Stimulated activated CD8-positive, alpha-beta memory T cell treated with anti-CD3 and anti-CD28 coated beads, Interleukin-2, amount 100 ng/mL, for 1 hour (primary cell): Measurements from ENCODE around the gene NPLOC4.
"Not testable (repeated sequence)": the region's sequence is repeated elsewhere in the genome, so short reads cannot be mapped to it uniquely, and the experiment has no call there.

Source experiments
- DNase-seq, 2 donors: peaks; one replicate each; pipeline ENCODE4 v3.0.0-alpha.2; 2020; ENCODE audit warnings: low read depth in 2 of 2

Gene NPLOC4

DNA sequence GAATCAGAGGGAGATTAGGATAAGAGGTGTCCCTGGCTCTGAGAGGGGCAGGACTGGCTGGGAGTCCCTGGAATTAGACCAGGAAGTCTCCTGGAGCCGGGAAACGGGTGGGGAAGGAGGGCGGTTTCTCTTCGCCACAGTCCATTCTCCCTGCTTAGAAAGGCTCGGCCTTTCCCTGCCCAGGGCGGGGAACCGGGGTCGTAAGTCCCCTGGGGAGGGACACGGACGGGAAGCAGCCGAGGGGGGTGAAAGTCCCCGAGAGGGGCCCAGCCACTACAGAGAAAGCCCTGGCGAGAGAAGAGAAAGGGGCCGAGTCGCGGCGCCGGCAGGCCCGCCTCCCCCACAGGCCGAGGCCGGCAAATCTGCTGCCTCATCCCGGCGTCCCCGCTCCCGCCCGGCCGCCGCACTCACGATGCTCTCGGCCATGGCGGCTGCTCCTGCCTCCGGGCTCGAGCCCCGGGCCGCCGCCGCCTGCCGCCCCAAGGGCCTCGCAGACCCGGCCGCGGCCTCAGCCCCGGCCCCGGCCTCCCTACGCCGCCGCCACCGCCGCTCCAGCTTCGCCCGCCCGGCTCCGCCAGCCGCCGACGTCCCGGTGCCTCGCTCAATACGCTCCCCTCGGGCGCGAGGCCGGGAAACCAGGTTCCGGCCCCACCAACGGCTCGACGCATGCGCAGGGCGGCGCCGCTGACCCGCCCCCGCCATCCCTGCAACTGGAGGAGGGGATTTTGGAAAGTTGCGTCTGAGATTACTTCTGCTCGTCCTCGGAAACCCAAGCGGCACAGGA, at the start of gene NPLOC4, which contains the start of gene TSPAN10:
Gene NPLOC4 (minus strand): TSS at position 608 of the 784 bp plus-strand sequence. CDS start 182 bp downstream, at position 426.
Gene TSPAN10 (plus strand): TSS at position 692 of the 784 bp plus-strand sequence. CDS start 5,217 bp downstream, outside the sequence.
- DNase-seq: peak; percentile 71 to 77

DNA sequence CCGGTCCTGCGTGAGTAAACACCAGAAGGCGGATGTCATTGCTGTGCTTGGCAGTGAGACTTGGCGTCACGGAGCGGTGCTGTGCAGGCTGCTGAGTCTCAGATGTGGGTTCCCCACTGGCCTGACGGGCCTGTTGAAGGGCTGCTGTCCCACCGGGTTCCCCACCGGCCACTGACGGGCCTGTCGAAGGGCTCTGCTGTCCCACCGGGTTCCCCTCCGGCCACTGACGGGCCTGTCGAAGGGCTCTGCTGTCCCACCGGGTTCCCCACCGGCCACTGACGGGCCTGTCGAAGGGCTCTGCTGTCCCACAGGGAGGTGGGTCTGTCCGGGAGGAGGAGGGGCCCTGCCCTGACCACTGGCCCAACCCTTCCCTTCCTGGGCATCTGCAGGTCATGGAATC, 49.7 kb upstream of the NPLOC4 start:
- DNase-seq: no peak

DNA sequence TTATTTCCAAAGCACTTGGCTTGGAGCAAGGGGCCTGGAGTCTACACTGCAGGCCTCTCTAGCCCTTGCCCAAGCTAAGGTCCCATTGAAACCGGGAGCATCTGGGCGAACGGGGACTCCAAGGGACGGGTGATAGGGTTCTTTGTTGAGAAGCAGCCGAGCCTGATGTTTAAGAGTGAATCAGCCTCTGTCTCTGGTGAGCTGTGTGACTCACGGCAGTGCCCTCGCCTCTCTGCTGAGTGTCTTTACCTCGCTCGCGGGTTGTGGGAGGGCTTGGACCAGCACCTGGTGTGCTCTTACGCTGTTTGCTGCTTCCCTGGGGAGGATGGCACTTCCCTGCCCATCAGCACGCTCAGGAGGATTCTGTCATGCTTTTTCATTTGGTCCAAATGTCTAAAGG, 48.2 kb upstream of the NPLOC4 start:
- DNase-seq: no peak

DNA sequence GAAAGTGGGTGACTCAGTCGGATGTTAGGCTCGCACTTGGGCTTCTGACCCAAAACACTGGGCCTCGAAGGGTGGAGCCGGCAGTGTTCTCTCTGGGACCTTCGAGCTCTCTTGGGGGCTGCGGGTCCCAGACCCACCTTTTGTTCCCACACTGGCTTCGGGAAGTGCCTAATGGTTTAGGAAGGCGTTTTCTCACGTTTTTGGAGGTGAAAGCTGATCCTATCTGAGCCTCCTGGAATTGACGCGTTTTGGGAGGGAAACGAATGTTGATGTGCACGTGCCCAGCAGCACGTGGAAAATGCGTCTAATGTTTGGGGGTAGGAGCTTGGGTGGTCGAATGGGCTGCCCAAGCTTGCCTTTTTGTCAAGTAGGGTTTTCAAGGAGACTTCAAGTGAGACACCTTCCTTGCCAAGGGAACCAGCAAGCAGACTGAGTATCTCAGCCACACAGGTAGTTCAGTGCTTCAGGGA, 47.6 kb upstream of the NPLOC4 start:
- no peak for DNase-seq

DNA sequence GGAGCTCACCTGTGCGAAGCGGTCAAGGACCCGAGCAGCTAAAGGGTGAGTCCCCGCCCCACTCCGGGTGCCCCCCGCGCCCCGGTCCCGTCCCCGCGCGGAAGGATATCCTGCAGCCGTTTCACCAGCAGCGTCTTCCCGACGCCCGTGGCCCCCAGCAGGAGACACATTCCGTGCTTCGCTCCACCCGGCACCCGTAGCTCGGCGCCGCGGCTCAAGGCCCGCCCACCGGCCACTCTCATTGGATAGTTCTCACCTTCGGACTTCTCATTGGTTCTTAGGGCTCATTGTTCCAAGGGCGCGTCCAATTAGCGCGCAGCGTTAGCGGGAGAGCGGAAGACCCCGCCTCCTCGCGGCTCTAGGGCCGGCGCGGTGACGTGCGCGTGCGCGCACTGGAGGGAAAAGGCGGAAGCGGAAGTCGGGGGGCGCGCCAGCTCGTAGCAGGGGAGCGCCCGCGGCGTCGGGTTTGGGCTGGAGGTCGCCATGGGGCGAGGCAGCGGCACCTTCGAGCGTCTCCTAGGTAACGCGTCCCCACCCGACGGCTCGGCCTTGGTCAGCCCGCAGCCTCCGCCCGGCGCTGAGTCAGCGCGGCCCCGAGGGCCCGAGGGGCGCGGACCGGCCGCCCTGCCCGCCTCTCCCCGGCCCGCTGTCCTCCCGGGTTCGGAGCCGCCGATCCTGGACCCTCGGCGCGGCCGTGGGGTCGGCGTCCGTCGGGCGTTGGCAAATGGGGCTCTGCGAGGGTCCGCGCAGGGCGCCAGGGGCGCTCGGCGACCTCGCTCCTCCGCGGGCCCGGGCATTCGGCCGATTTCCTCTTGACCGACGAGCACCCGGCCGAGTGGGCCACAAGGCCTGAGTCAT, 46.9 kb upstream of the NPLOC4 start, which contains the start of the genes ARL16 and HGS:
Gene ARL16 (minus strand): TSS at position 214 of the 858 bp plus-strand sequence. CDS start 44 bp downstream, at position 170.
Gene HGS (plus strand): TSS at position 428 of the 858 bp plus-strand sequence. CDS start 56 bp downstream, at position 484.
- peak; percentile 94 to 96 for DNase-seq

DNA sequence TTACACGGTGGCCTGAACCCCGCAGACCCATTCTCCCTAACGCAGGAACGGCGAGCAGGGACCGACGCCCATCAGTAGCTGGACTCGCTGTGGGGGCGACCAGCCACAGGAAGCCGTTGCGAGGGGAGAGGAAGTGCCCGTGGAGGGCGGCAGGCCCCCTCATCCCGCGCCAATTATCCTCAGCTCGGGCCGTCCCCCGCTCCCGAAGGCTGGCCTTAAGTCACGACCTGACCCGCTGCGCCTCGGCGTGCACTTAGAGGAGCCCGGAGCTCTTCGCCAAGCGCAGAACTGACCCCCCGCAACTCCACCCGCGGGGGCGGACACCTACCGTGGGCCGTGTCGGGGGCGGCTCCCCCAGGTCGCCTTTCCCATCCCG, 46.3 kb upstream of the NPLOC4 start:
- DNase-seq: no peak

DNA sequence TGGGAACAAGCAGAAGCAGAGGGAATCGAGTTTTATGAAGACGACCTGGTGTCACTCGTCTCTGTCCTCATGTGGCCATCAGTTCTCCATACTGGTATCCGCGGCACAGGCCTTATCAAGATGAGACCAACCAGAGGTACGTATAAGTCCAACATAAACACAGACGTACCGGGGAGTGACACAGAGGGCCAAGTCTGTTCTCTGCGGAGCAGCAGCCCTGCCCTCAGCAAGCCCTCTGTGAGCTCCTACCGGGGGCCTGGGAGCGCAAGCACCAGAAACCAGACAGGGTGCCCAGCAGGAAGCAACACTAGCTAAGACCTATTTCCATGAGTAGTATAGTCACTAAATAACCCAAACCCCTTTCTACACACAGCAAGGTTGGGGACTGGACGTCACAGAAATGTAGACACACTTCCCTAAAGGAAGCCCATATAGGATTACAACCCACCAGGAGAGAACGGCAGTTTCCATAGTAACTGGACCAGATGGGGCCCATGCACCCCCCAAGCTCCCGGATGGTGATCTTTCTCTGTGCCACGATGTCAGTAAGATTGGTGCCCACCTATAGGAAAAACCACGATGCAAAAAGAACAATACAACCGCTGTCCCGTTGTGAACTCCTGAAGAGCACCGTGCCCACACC, 45.8 kb upstream of the NPLOC4 start:
- no peak for DNase-seq

DNA sequence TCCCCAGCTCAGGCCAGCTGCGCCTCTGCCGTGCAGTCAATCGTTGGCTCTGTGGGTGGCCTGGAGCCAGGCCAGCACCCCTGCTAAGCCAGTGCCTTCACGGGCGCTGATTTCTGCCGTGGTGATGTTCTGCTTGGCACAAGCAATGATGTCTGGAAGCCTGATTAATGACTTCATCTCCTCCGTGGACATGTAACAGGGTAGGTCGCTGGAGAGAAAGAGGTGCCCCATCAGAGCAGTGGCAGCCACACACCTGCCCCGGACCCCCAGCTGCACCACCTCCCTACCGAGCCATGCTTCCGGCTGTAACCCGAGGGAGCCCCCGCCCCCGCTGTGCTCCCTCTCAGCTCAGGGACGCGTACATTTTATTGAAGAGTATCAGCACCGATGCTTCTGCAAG, 44.8 kb upstream of the NPLOC4 start:
- DNase-seq: no peak

DNA sequence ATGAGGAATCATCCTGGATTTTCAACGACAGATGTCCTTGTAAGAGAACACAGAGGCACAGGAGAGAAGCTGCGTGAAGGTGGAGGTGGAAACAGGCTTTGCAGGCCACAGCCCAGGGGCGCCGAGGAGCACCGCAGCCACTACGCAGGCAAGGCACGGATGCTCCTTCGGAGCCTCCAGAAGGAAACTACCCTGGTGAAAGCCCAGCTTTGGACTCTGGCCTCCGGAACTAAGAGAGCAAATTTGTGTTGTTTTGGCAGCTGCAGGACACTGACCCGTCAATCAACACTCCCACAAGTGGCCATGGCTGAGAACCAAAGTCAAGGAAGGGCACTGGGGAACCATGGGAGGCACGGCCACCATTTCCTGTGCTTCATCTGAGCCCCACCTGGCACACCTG, 43.2 kb upstream of the NPLOC4 start:
- DNase-seq: no peak

DNA sequence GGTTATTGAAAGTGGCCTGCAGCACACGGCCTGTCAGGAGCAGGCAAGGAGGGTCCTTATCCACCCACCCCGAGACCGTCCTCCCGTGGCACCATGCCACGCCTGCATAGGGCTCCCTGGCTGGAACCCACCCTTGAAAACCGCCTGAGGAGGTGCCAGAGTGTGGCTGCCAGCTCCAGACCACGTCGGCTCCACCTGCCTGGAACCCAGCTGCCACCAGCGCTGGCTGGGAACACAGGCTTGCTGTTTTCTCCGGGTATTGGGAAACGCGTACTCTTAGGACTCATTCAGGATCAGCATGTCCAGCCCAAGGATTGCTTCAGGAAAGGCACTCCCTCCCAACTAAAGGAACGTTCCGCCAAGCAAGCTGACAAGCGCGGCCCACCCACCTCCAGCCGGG, 40.0 kb upstream of the NPLOC4 start:
- DNase-seq: no peak

DNA sequence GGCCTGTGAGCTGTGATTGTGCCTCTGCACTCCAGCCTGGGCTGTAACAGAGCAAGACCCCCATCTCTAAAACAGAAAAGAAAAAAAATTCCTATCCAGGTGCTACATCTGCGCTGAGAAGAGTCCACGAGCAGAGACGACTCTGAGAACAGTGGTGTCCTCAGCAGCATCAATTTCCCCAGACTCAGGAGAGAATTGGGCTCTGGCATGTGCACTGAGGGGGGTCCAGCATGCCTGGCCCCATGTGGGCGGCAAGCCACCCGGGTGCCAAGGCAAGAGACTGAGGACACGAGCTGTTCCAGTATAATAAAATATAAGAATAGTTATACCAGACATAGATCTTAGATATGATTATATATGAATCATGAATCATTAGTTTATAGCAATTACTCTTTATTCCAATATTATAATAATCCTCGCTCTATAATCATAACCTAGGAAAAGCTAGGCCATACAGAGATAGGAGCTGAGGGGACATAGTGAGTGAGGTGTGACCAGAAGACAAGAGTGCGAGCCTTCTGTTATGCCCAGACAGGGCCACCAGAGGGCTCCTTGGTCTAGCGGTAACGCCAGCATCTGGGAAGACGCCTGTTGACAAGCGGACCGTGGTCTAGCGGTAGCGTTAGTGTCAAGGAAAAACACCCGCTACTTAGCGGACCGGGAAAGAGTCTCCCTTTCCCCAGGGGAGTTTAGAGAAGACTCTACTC, 38.8 kb upstream of the NPLOC4 start:
- not testable (repeated sequence) for DNase-seq

DNA sequence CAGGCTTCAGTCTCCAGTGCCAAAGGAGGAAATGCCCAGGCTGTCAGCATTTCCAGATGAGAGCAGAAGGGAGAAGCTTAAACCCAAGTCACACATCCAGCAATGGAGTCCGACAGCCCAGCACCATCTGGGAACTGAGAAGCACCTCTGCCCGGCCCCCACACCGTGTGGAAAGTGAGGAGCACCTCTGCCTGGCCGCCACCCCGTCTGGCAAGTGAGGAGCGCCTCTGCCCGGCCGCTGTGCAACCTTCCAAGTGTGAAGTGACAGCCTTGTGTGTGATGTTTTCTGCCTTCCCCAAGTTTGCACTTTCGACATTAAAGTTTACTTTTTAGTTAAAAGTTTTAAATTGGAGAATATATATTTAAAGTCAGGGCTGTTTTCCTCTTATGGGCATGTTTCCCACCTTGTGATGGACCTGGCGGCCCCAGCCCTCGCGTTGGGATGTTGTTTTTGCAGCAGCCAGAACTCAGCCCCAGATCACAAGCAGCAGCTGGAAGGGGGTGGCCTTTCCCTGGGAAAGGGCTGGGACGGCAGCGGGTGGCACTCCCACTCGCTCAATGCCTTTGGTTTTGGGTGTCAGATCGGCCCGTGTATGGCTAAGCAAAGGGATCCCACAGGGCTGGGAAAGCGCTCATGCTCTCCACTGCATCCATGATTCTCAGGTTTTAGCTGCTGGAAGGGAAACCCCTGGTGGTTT, 36.8 kb upstream of the NPLOC4 start:
- no peak for DNase-seq

DNA sequence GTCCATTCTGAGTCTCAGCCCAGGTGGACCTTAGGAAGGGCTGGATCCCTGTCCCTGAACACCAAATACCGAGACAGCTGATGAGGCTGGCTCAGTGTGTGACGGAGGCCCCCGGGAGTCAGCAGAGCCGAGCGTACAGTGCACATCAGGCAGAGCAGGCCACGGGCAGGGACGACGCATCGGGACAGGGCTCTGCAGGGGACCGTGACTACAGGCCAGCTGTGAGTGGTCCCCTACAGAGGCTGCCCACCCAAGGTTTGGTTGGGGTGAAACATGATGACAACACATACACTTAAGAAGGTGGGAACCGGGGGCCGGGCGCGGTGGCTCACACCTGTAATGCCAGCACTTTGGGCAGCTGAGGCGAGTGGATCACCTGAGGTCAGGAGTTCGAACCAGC, 36.0 kb upstream of the NPLOC4 start:
- DNase-seq: no peak

DNA sequence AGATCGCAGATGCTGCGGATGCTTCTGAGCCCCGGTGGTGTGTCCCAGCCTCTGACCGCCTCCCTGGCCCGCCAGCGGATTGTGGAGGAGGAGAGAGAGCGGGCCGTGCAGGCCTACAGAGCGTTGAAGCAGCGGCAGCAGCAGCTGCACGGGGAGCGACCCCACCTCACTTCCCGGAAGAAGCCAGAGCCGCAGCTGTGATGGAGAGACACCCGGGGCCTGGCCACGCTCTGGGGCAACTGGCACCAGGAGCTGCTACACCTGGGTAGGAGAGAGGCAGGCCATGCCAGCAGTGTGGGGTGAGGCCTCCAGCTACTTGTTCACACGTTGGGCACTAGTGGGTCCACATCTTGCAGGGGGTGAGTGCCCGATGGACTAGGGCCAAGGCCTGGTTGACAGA, 35.6 kb upstream of the NPLOC4 start:
- DNase-seq: no peak

DNA sequence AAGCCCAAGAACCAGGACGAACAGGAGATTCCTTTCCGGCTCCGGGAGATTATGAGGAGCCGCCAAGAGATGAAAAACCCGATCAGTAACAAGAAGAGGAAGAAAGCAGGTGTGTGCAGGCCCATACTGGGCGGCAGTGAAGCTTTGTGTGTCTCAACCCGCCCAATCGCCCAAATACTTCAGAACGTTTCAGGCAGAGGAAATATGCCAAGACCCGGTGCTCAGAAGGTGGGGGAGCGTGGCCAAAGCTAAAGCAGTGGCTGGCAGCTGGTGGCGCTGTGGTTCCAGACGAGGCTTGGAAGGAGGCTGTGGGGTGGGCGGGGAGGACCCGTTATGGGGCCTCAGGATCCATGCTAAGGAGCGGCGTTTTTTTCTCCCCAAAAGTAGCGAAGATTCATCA, 30.8 kb upstream of the NPLOC4 start:
- DNase-seq: no peak

DNA sequence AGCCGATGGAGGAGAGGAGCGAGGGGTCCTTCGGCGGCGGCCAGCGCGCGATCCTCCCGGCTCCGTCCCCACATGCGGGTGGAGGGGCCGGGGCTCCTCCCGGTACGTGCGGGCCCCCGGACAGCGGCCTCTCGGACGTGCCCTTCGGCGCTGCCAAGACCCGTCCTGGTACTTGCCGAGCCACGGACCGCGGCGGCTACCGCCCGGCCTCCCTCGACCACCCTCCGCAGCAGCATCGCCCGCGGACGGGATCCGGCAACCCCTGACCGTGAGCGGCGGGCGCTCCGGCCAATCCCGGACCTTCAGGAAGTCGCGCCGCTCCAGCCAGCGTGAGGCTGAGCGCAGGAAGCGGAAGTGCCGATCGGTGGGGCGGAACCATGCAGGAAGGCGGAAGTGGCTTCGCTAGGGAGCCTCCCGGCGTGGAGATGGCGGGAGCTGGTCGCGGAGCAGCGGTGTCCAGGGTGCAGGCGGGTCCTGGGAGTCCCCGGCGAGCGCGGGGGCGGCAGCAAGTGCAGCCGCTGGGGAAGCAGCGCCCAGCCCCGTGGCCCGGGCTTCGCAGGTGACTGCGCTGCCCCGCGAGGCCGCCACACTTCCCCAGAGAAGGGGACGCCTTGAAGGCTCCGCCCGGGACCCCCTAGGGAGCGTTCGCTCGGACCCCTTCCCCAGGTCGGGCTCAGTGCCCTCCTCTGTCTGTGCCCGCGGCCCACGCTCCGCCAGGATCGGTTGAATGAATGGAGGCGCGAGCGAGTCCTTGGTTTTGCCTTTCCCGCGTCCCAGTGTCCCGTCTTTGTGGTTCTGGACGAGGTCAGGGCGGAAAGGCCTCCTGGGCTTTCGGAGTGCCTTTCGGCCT, 29.7 kb upstream of the NPLOC4 start, which contains the start of the genes CCDC137 and OXLD1:
Gene CCDC137 (plus strand): TSS at position 396 of the 850 bp plus-strand sequence. CDS start 30 bp downstream, at position 426.
Gene OXLD1 (minus strand): TSS at position 264 of the 850 bp plus-strand sequence. CDS start 28 bp downstream, at position 236.
- DNase-seq: peak; percentile 83 to 87

DNA sequence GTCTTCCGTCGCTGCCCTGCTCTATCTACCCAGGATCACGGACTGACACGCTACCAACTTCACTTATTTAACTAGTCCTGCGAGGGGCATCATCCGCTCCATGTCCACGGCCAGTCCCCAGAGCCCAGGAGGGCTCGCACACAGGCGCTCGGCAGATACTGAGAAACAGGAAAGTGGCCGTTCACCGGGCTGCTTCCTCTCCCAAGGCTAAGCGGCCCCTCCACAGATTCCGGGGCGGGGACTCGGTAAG, 29.1 kb upstream of the NPLOC4 start:
- no peak for DNase-seq

DNA sequence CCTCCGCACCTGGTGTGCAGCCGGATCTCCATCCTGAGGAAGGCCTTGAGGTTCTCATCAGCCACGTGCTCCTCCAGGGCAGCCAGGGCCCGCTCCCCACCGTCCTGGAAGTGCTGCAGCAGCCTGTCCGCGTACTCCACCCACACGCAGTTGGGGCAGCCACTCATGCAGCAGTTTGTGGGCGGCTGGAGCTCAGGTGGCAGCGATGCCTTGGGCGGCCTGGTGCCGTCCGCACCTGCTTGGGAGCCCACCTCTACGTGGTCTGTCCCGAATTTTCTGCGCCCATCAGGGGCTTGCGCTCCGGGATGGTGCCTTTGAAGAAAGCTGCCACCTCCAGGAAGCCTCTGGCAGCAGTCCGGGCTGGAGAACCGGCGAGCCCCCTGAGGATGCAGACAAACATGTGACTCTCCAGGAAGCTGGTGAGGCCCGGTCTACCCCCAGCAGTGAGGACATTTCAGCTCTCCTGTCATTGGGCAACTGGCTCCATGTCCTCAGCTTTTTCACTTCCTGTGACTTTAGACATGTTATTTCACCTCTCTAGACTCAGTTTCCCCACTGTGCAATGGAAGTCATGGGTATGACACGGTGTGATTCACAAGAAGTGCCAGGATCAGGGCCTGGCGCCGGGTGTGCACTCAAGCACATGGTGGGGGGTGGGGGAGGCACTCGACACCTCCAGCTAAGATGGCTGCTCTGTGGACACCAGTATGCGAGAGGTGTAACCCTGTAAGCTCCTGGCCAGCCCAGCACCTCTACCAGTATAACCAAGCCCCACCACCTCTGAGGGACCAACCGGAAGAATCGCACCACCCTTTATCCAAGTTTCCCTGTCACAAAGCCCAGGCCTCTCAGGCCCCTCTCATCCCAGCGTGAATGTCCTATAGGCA, 28.5 kb upstream of the NPLOC4 start:
- no peak for DNase-seq

DNA sequence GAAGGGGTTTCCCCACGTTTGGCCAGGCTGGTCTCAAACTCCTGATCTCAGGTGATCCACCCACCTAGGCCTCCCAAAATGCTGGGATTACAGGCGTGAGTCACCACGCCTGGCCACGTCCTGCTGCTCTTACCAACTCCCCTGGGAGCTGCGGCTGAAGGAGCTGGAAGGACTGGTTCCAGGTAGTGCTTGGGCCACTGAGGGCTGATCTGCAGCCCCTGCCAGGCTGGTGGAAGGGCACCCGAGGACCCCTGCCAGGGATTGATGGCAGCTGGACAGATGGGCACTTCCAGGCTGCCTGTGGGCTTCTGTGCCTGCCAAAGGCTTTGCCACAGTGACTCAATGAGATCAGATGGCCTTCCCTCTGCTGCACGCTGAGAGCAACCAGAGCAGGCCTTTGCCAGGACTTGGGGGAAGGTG, 27.1 kb upstream of the NPLOC4 start:
- no peak for DNase-seq
